ENCODE results near the gene PTER. TPM values are rescaled to one million over a fixed set of nuclear protein-coding genes. Genes with fewer than 3 reads are reported as not detected.

Gene PTER
- total RNA-seq, 2 experiments from 2014 or later = 8.2 to 9.7 TPM

GRCh38 chr10:16436367-16436757 is 448 bp upstream of the PTER start:
- peaks cover 45% of the 10 kb centered on the region for H3K4me1 ChIP-seq (ENCODE audit: insufficient read depth, low read length)
- H3K36me3 ChIP-seq (ENCODE audit: insufficient read depth, low read length) = peaks cover 2% of the 10 kb centered on the region
- Mint-ChIP-seq H3K27ac (peak overlapping the region; percentile 80), H3K36me3 (ENCODE audit: low read depth) (peaks cover 36% of the 10 kb centered on the region), H3K27me3 (no peaks in the 10 kb centered on the region), H3K4me1 (ENCODE audit: low read depth) (peaks cover 41% of the 10 kb centered on the region), H3K4me3 (peak overlapping the region; percentile 91), H3K9me3 (no peaks in the 10 kb centered on the region)
- H3K27me3 ChIP-seq (ENCODE audit: control insufficient read depth in 1 of 2, insufficient read depth in 2 of 2, low read length in 2 of 2) = no peaks in the 10 kb centered on the region
- peak; percentile 23 for ATAC-seq (ENCODE audit: poor library complexity)
- peak in 8 of 14 experiments; percentile 1 to 36 (median 16) for DNase-seq
- no peaks in the 10 kb centered on the region for H3K9me3 ChIP-seq (ENCODE audit: control insufficient read depth in 1 of 2, insufficient read depth in 1 of 2, low read length in 2 of 2)
- ChIA-PET CTCF (no interaction called here), POLR2A (interaction anchor here (1.0 to 1.7 kb wide), 5 partner anchors 85 to 1207 kb away, joined by 3 to 22 read pairs (median 4); partner anchors contain the start of genes MINDY3, RSU1 and STAM)
- H3K27ac ChIP-seq (ENCODE audit: low read depth in 1 of 2, low read length in 2 of 2) = peak overlapping the region; percentile 57 to 81
- peak overlapping the region; percentile 68 for H3K4me3 ChIP-seq (ENCODE audit: low read length)
- TF ChIP-seq CTCF (IDR thresholded peaks at IDR 0.05) = no peak
- intact Hi-C loops (cut with DNase I, micrococcal nuclease) = loop anchor here (5.0 to 10.0 kb wide), 5 partner anchors 381 to 1272 kb away; partner anchors contain the start of genes MINDY3 (in 1 of the 2), NMT2 (in 1 of the 2) and RSU1 (in 1 of the 2)

GRCh38 chr10:16437540-16437894 is 707 bp downstream of the PTER start:
- H3K36me3 Mint-ChIP-seq (ENCODE audit: low read depth) = peaks cover 41% of the 10 kb centered on the region
- H3K4me3 Mint-ChIP-seq = peak overlapping the region; percentile 91
- H3K9me3 Mint-ChIP-seq = no peaks in the 10 kb centered on the region
- peaks cover 51% of the 10 kb centered on the region for H3K4me1 Mint-ChIP-seq (ENCODE audit: low read depth)
- Histone ChIP-seq H3K27ac (ENCODE audit: low read depth in 1 of 2, low read length in 2 of 2) (peak overlapping the region; percentile 57 to 81), H3K4me3 (ENCODE audit: low read length) (peak overlapping the region; percentile 68), H3K9me3 (ENCODE audit: control insufficient read depth in 1 of 2, insufficient read depth in 1 of 2, low read length in 2 of 2) (no peaks in the 10 kb centered on the region), H3K27me3 (ENCODE audit: control insufficient read depth in 1 of 2, insufficient read depth in 2 of 2, low read length in 2 of 2) (no peaks in the 10 kb centered on the region), H3K36me3 (ENCODE audit: insufficient read depth, low read length) (peaks cover 2% of the 10 kb centered on the region), H3K4me1 (ENCODE audit: insufficient read depth, low read length) (peaks cover 47% of the 10 kb centered on the region)
- DNase-seq = no peak
- TF ChIP-seq CTCF (IDR thresholded peaks at IDR 0.05) = no peak
- POLR2A ChIA-PET = interaction anchor here (0.6 to 1.7 kb wide), 8 partner anchors 10 to 1206 kb away, joined by 3 to 22 read pairs (median 3); partner anchors contain the start of genes MINDY3, RSU1 and STAM
- H3K27me3 Mint-ChIP-seq = no peaks in the 10 kb centered on the region
- H3K27ac Mint-ChIP-seq = peak overlapping the region; percentile 80
- intact Hi-C loops (cut with DNase I, micrococcal nuclease) = loop anchor here (1.0 to 10.0 kb wide), 6 partner anchors 380 to 1273 kb away; partner anchors contain the start of genes RSU1 (in 2 of the 2), MINDY3 (in 1 of the 2) and NMT2 (in 1 of the 2)
- CTCF ChIA-PET = interaction anchor here (1.0 kb wide), 1 partner anchor 11 kb away, joined by 6 read pairs; no protein-coding TSS in a partner anchor
- no peak for ATAC-seq (ENCODE audit: poor library complexity)

GRCh38 chr10:16439295-16439694 is 2.5 kb downstream of the PTER start:
- no peak for ATAC-seq (ENCODE audit: poor library complexity)
- POLR2A ChIA-PET = no interaction called here
- TF ChIP-seq CTCF (IDR thresholded peaks at IDR 0.05) = no peak

More at GRCh38 chr10:16439295-16439694, 2.5 kb downstream of the PTER start:
- no peaks in the 10 kb centered on the region for H3K9me3 Mint-ChIP-seq
- H3K27ac Mint-ChIP-seq = peak overlapping the region; percentile 31
- no peak for DNase-seq
- Histone ChIP-seq H3K4me3 (ENCODE audit: low read length) (no peak overlapping the region), H3K4me1 (ENCODE audit: insufficient read depth, low read length) (peaks cover 47% of the 10 kb centered on the region), H3K36me3 (ENCODE audit: insufficient read depth, low read length) (peaks cover 6% of the 10 kb centered on the region), H3K9me3 (ENCODE audit: control insufficient read depth in 1 of 2, insufficient read depth in 1 of 2, low read length in 2 of 2) (no peaks in the 10 kb centered on the region), H3K27ac (ENCODE audit: low read depth in 1 of 2, low read length in 2 of 2) (no peak overlapping the region), H3K27me3 (ENCODE audit: control insufficient read depth in 1 of 2, insufficient read depth in 2 of 2, low read length in 2 of 2) (no peaks in the 10 kb centered on the region)
- CTCF ChIA-PET = no interaction called here
- peaks cover 60% of the 10 kb centered on the region for H3K4me1 Mint-ChIP-seq (ENCODE audit: low read depth)
- intact Hi-C loops (cut with DNase I, micrococcal nuclease) = loop anchor here (5.0 to 10.0 kb wide), 5 partner anchors 378 to 1274 kb away; partner anchors contain the start of genes MINDY3 (in 1 of the 2), NMT2 (in 1 of the 2) and RSU1 (in 1 of the 2)
- H3K27me3 Mint-ChIP-seq = no peaks in the 10 kb centered on the region
- H3K4me3 Mint-ChIP-seq = peak overlapping the region; percentile 55
- peaks cover 52% of the 10 kb centered on the region for H3K36me3 Mint-ChIP-seq (ENCODE audit: low read depth)

Measured in CD4-positive, alpha-beta T cell (primary cell).